ENCODE results near the gene ZBTB46.

GRCh38 chr20:63701329-63702035, 129.6 kb downstream of the ZBTB46 start:
- TF ChIP-seq, protein P1, sequence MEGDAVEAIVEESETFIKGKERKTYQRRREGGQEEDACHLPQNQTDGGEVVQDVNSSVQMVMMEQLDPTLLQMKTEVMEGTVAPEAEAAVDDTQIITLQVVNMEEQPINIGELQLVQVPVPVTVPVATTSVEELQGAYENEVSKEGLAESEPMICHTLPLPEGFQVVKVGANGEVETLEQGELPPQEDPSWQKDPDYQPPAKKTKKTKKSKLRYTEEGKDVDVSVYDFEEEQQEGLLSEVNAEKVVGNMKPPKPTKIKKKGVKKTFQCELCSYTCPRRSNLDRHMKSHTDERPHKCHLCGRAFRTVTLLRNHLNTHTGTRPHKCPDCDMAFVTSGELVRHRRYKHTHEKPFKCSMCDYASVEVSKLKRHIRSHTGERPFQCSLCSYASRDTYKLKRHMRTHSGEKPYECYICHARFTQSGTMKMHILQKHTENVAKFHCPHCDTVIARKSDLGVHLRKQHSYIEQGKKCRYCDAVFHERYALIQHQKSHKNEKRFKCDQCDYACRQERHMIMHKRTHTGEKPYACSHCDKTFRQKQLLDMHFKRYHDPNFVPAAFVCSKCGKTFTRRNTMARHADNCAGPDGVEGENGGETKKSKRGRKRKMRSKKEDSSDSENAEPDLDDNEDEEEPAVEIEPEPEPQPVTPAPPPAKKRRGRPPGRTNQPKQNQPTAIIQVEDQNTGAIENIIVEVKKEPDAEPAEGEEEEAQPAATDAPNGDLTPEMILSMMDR (IDR thresholded peaks at IDR 0.05) = no peak
- TF ChIP-seq EP300 (IDR thresholded peaks at IDR 0.05) = no peak

Measured in sigmoid colon (tissue), 4 donors.